ENCODE data around the gene LDLRAD4.

GRCh38 chr18:13485604-13486003 lies 267.0 kb downstream of the LDLRAD4 start:
- TF ChIP-seq NRF1 (IDR thresholded peaks at IDR 0.05; ENCODE audit: low read depth, low read length) (no peak), TAF1 (IDR thresholded peaks at IDR 0.05; ENCODE audit: borderline replicate concordance, low read depth, low read length) (no peak), CTCF (IDR thresholded peaks at IDR 0.05) (no peak)

Data from SK-N-SH (cell line).